Thoracic aorta (tissue), 2 donors: ENCODE results near the gene ZNF76. TPM values are rescaled to one million over a fixed set of nuclear protein-coding genes. Genes with fewer than 3 reads are reported as not detected.

ENCODE experiments used
- ATAC-seq: fragments of 150-250 bp; one replicate; pipeline ENCODE4 v1.8.0; 2017; ENCODE audit warnings: low read depth; ENCODE audit not compliant: insufficient number of reproducible peaks, low FRiP score
- DNase-seq: peaks from one replicate; pipeline ENCODE4 v3.0.0-alpha.2; 2020; ENCODE audit warnings: low spot score
- H3K27ac ChIP-seq, 2 donors: fragments of 200-600 bp; sonication (generic); 1 replicate in 1 of 2; 2 replicates in 1 of 2; pipeline ENCODE4 v1.5.1; 2016; ENCODE audit warnings: mild to moderate bottlenecking in 2 of 2, moderate library complexity in 2 of 2
- H3K27me3 ChIP-seq: fragments of 200-600 bp; sonication (generic); replicated peaks from 2 replicates; pipeline ENCODE4 v1.6.0; 2016; ENCODE audit warnings: mild to moderate bottlenecking; ENCODE audit not compliant: insufficient read depth
- H3K36me3 ChIP-seq: fragments of 200-600 bp; sonication (generic); one replicate; pipeline ENCODE4 v1.5.1; 2016
- H3K4me1 ChIP-seq, 2 donors: fragments of 200-600 bp; sonication (generic); 1 replicate in 1 of 2; 2 replicates in 1 of 2; pipeline versions ENCODE4 v1.5.1 to v1.6.0; 2016; ENCODE audit warnings: low read depth in 2 of 2, mild to moderate bottlenecking in 1 of 2; ENCODE audit not compliant: control insufficient read depth in 1 of 2
- H3K4me3 ChIP-seq: fragments of 200-600 bp; sonication (generic); 2 replicates; pipeline ENCODE4 v1.5.1; 2016; ENCODE audit warnings: mild to moderate bottlenecking
- H3K9me3 ChIP-seq: fragments of 200-600 bp; sonication (generic); 2 replicates; pipeline ENCODE4 v1.5.1; 2016
- total RNA-seq, 2 donors: library from RNA; depleted of rRNA; stranded (reverse); fragments of >200 nt; gene quantifications; one replicate each; pipeline versions ENCODE4 v1.1.0 to v1.2.3, GENCODE V29; 2016
- TF ChIP-seq, protein P1 (sequence below): fragments of 200-600 bp; sonication (generic); IDR thresholded peaks from one replicate; pipeline ENCODE4 v1.5.1; 2019; ENCODE audit warnings: antibody characterized with exemption

Gene ZNF76
- total RNA-seq, 2 donors from 2014 or later, result 46.8 to 47.0 TPM

DNA sequence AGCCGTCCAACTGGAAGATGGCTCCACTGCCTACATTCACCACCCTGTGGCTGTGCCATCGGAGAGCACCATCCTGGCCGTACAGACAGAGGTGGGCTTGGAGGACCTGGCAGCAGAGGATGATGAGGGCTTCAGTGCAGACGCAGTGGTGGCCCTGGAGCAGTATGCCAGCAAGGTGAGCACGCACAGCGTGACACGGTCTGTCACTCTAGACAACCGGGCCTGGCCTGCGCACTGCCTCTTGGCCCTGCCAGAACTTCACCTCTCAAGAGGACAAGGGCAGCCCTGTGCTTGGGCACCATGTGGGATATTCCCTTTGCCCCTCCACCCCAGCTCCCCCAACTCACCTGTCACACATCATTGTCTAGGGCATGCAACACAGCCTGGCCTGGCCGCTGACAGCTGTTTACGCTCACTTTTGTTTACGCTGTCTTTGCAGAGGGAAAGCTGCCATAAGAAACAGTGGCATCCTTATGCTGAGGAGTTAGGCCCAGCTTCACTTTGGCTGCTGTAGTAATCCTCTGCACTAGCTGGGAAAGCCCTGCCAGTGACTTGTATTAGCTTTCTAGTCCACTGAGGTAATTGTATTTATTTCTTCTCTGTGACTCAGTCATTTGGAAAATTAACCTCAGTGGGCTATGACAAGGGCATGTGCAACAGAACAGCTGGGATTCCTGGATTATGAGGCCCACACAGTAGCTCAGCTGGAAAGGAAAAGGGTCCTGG is 28.3 kb downstream of the ZNF76 start:
- no peaks in the 10 kb centered on the region for H3K27me3 ChIP-seq
- H3K4me3 ChIP-seq, result no peak overlapping the region
- peaks cover 60% of the 10 kb centered on the region for H3K36me3 ChIP-seq
- no peak overlapping the region for H3K27ac ChIP-seq
- DNase-seq (no peak), ATAC-seq (no peak)
- TF ChIP-seq, protein P1, sequence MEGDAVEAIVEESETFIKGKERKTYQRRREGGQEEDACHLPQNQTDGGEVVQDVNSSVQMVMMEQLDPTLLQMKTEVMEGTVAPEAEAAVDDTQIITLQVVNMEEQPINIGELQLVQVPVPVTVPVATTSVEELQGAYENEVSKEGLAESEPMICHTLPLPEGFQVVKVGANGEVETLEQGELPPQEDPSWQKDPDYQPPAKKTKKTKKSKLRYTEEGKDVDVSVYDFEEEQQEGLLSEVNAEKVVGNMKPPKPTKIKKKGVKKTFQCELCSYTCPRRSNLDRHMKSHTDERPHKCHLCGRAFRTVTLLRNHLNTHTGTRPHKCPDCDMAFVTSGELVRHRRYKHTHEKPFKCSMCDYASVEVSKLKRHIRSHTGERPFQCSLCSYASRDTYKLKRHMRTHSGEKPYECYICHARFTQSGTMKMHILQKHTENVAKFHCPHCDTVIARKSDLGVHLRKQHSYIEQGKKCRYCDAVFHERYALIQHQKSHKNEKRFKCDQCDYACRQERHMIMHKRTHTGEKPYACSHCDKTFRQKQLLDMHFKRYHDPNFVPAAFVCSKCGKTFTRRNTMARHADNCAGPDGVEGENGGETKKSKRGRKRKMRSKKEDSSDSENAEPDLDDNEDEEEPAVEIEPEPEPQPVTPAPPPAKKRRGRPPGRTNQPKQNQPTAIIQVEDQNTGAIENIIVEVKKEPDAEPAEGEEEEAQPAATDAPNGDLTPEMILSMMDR, result no peak
- no peaks in the 10 kb centered on the region for H3K9me3 ChIP-seq
- H3K4me1 ChIP-seq, result no peaks in the 10 kb centered on the region

DNA sequence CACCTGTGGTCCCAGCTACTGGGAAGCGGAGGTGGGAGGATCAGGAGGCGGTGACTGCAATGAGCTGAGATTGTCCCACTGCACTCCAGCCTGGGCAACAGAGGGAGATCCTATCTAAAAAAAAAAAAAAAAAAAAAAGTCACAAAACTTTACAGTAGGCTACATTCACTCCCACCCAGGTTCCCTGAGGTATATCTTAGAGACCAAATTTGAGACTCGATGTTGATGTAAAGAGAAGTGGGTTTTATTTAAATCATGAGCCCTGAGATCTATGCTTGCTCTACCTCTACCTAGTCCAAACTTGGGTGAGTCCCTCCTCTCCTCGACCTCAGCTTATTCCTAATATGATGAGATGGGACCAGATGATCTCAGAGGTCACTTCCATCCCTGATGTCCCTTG is 29.3 kb downstream of the ZNF76 start:
- Histone ChIP-seq H3K9me3 (no peaks in the 10 kb centered on the region), H3K27ac (no peak overlapping the region), H3K4me1 (no peaks in the 10 kb centered on the region), H3K36me3 (peaks cover 66% of the 10 kb centered on the region), H3K27me3 (no peaks in the 10 kb centered on the region), H3K4me3 (no peak overlapping the region)
- TF ChIP-seq, protein P1, result no peak
- DNase-seq (no peak), ATAC-seq (no peak)

DNA sequence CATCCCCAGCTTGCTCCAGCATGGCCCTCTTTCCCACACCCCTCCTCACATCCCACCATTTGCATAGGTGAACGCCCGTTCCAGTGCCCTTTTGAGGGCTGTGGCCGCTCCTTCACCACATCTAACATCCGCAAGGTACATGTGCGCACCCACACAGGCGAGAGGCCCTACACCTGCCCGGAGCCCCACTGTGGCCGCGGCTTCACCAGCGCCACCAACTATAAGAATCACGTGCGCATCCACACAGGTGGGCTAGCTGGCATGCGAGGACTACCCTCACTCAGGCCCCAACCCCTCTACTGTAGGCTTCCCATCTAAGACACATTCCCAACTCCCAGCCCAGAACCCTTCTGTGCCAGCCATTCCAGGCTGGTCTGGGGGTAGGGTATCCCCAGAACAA is 32.0 kb downstream of the ZNF76 start:
- H3K27me3 ChIP-seq, result no peaks in the 10 kb centered on the region
- no peaks in the 10 kb centered on the region for H3K4me1 ChIP-seq
- TF ChIP-seq, protein P1, result no peak
- DNase-seq (no peak), ATAC-seq (no peak)
- peaks cover 70% of the 10 kb centered on the region for H3K36me3 ChIP-seq
- no peak overlapping the region for H3K27ac ChIP-seq
- H3K4me3 ChIP-seq, result no peak overlapping the region
- no peaks in the 10 kb centered on the region for H3K9me3 ChIP-seq

GRCh38 chr6:35292494-35292893 is 33.0 kb downstream of the ZNF76 start:
- H3K27ac ChIP-seq, result no peak overlapping the region
- TF ChIP-seq, protein P1, result no peak
- no peak for DNase-seq
- no peaks in the 10 kb centered on the region for H3K9me3 ChIP-seq
- ATAC-seq, result no peak
- H3K27me3 ChIP-seq, result no peaks in the 10 kb centered on the region
- peaks cover 61% of the 10 kb centered on the region for H3K36me3 ChIP-seq
- peaks cover 0 to 8% of the 10 kb centered on the region in 2 donors for H3K4me1 ChIP-seq
- no peak overlapping the region for H3K4me3 ChIP-seq

- H3K9me3 ChIP-seq, result no peaks in the 10 kb centered on the region
- H3K27ac ChIP-seq, result no peak overlapping the region
- peaks cover 50% of the 10 kb centered on the region for H3K36me3 ChIP-seq
- peaks cover 0 to 14% of the 10 kb centered on the region in 2 donors for H3K4me1 ChIP-seq
- no peaks in the 10 kb centered on the region for H3K27me3 ChIP-seq
- ATAC-seq (no peak), DNase-seq (no peak)
- TF ChIP-seq, protein P1, result no peak
- H3K4me3 ChIP-seq, result no peak overlapping the region
Measured at GRCh38 chr6:35293681-35294080, 34.1 kb downstream of the ZNF76 start.
